Activated CD8-positive, alpha-beta T cell treated with anti-CD3 and anti-CD28 coated beads for 36 hours (primary cell): ENCODE data around the gene CNTNAP2. TPM values are rescaled to one million over a fixed set of nuclear protein-coding genes. Genes with fewer than 3 reads are reported as not detected.

Experiments used
- ATAC-seq: fragments of 200-7000 bp; cut with Tn5 transposase; one replicate; pipeline ENCODE4 v1.10.0; 2021; ENCODE audit warnings: mild to moderate bottlenecking, moderate library complexity
- CTCF ChIA-PET: fragments of 350-600 bp; sonication (Branson Sonifier 250); formaldehyde crosslinking; loops from one replicate; lab custom pipeline; 2021; ENCODE audit warnings: antibody characterized with exemption; lab: Charles Lee
- POLR2A ChIA-PET: fragments of 350-600 bp; sonication (Branson Sonifier 250); formaldehyde crosslinking; loops from one replicate; lab custom pipeline; 2021; ENCODE audit warnings: antibody characterized with exemption; lab: Charles Lee
- DNase-seq: peaks from one replicate; pipeline ENCODE4 v3.0.0-alpha.2; 2020
- H3K27ac Mint-ChIP-seq: one replicate; pipeline ENCODE4 v1.8.0; 2021; ENCODE audit warnings: mild to moderate bottlenecking, mixed read lengths
- H3K27me3 Mint-ChIP-seq: one replicate; pipeline ENCODE4 v1.8.0; 2021; ENCODE audit warnings: mixed read lengths
- H3K36me3 Mint-ChIP-seq: one replicate; pipeline ENCODE4 v1.8.0; 2021; ENCODE audit warnings: low read depth, mixed read lengths
- H3K4me1 Mint-ChIP-seq: one replicate; pipeline ENCODE4 v1.8.0; 2021; ENCODE audit warnings: low read depth, mixed read lengths
- H3K4me3 Mint-ChIP-seq: one replicate; pipeline ENCODE4 v1.8.0; 2021; ENCODE audit warnings: mild to moderate bottlenecking, moderate library complexity, mixed read lengths
- H3K9me3 Mint-ChIP-seq: one replicate; pipeline ENCODE4 v1.8.0; 2021; ENCODE audit warnings: mixed read lengths
- CTCF ChIP-seq: fragments of 200-600 bp; IDR thresholded peaks from one replicate; pipeline ENCODE4 v1.8.0; 2022; ENCODE audit warnings: antibody characterized with exemption, mild to moderate bottlenecking
- intact Hi-C: fragments of 100-400 bp; cut with micrococcal nuclease; formaldehyde crosslinking; loops from one replicate; pipeline ENCODE4 v1.10.0; 2022
- total RNA-seq, 2 experiments: library from RNA; stranded (reverse); gene quantifications; one replicate each; pipeline ENCODE4 v1.2.3, GENCODE V29; 2021

Gene CNTNAP2
- total RNA-seq, 2 experiments from 2014 or later = not detected

DNA sequence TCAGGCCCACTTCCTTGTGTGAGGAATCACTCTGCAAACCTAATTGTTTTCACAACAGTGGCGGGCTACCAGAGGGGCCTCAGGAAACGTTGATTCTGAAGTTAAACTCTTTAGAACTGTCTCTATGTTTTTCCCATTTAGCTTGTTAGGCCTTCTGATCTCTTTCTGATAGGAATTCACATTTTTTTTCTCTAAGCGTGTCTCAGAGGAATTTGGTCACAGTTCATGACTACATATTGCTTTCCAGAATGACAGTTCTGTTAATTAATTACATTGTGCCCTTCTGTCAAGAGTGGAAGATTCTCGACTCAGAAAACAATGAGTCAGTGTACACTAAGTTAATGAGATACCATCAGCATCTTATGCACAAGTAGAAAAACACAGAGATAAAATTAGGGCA is 2004.8 kb downstream of the CNTNAP2 start:
- no peak for TF ChIP-seq CTCF
- H3K4me3 Mint-ChIP-seq = no peak overlapping the region
- ChIA-PET CTCF (no interaction called here), POLR2A (no interaction called here)
- DNase-seq (no peak), ATAC-seq (no peak)
- no peak overlapping the region for H3K27ac Mint-ChIP-seq
- no peaks in the 10 kb centered on the region for H3K36me3 Mint-ChIP-seq
- H3K27me3 Mint-ChIP-seq = peaks cover 1% of the 10 kb centered on the region
- no peaks in the 10 kb centered on the region for H3K9me3 Mint-ChIP-seq
- intact Hi-C loops = no loop called here
- H3K4me1 Mint-ChIP-seq = no peaks in the 10 kb centered on the region

- Mint-ChIP-seq H3K27ac (no peak overlapping the region), H3K4me3 (no peak overlapping the region), H3K4me1 (no peaks in the 10 kb centered on the region), H3K27me3 (peaks cover 1% of the 10 kb centered on the region), H3K36me3 (no peaks in the 10 kb centered on the region), H3K9me3 (no peaks in the 10 kb centered on the region)
- intact Hi-C loops = no loop called here
- TF ChIP-seq CTCF = no peak
- DNase-seq (no peak), ATAC-seq (no peak)
- ChIA-PET CTCF (no interaction called here), POLR2A (no interaction called here)
Measured at GRCh38 chr7:148121847-148122246, 2005.2 kb downstream of the CNTNAP2 start.

- TF ChIP-seq CTCF = no peak
- POLR2A ChIA-PET = no interaction called here
- no peaks in the 10 kb centered on the region for H3K9me3 Mint-ChIP-seq
- no peak overlapping the region for H3K27ac Mint-ChIP-seq
- DNase-seq (no peak), ATAC-seq (no peak)
- no peaks in the 10 kb centered on the region for H3K4me1 Mint-ChIP-seq
- no peak overlapping the region for H3K4me3 Mint-ChIP-seq
- H3K27me3 Mint-ChIP-seq = no peaks in the 10 kb centered on the region
- no peaks in the 10 kb centered on the region for H3K36me3 Mint-ChIP-seq
- intact Hi-C loops = no loop called here
- CTCF ChIA-PET = no interaction called here
Measured at GRCh38 chr7:148124477-148124876, 2007.9 kb downstream of the CNTNAP2 start.

- no peaks in the 10 kb centered on the region for H3K36me3 Mint-ChIP-seq
Measured at GRCh38 chr7:148127374-148127773, 2010.8 kb downstream of the CNTNAP2 start.

DNA sequence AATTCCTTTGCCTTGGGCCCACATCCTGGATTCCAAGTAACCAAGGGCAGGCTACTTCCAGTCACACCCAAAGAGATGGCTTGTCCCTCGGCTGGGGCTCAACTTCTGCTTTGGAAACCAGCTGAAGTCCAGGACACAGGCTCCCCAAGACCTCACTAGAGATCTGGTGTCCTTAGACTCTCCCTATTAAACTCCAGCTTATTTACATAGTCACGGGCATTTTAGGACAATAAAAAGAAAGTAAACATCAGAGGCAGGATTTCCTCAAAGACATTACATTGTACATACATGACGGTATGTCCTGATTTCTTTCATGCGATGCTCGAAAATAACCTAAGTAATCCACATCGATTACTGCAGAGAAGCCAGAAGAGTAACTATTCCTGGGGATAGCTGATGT is 2012.4 kb downstream of the CNTNAP2 start:
- POLR2A ChIA-PET = no interaction called here

More at GRCh38 chr7:148127374-148127773, 2010.8 kb downstream of the CNTNAP2 start:
- H3K27me3 Mint-ChIP-seq = no peaks in the 10 kb centered on the region
- POLR2A ChIA-PET = no interaction called here
- no peaks in the 10 kb centered on the region for H3K4me1 Mint-ChIP-seq
- intact Hi-C loops = no loop called here
- ATAC-seq (no peak), DNase-seq (no peak)
- no peak overlapping the region for H3K4me3 Mint-ChIP-seq
- no peak for TF ChIP-seq CTCF
- no peaks in the 10 kb centered on the region for H3K9me3 Mint-ChIP-seq
- CTCF ChIA-PET = no interaction called here
- no peak overlapping the region for H3K27ac Mint-ChIP-seq

More for the DNA sequence above, 2012.4 kb downstream of the CNTNAP2 start:
- Mint-ChIP-seq H3K36me3 (no peaks in the 10 kb centered on the region), H3K4me3 (no peak overlapping the region), H3K9me3 (no peaks in the 10 kb centered on the region), H3K27ac (no peak overlapping the region), H3K4me1 (no peaks in the 10 kb centered on the region), H3K27me3 (no peaks in the 10 kb centered on the region)
- CTCF ChIA-PET = no interaction called here
- TF ChIP-seq CTCF = no peak
- intact Hi-C loops = no loop called here
- ATAC-seq = no peak
- DNase-seq = no peak
